Sigmoid colon (tissue), 4 donors: ENCODE results near the gene GAREM1.
A peak's percentile ranks its signal among the peaks of the same experiment; 100 is the strongest.

Experiments
- EP300 ChIP-seq, 4 donors: sonication (generic); formaldehyde crosslinking; IDR thresholded peaks; one replicate each; pipeline ENCODE4 v1.6.1; 2017; ENCODE audit warnings: antibody characterized with exemption in 4 of 4
- POLR2A ChIP-seq, 2 donors: fragments of 450-650 bp; IDR thresholded peaks; one replicate each; pipeline ENCODE4 v1.6.1; 2016; ENCODE audit warnings: antibody characterized with exemption in 2 of 2, mild to moderate bottlenecking in 2 of 2, moderate library complexity in 2 of 2
- TF ChIP-seq, protein P1 (sequence below), 4 experiments: fragments of 450-650 bp in 3 of 4; fragments of 200-600 bp in 1 of 4; IDR thresholded peaks; one replicate each; pipeline ENCODE4 v1.5.1; 2016 to 2019; ENCODE audit warnings: antibody characterized with exemption in 4 of 4, mild to moderate bottlenecking in 3 of 4, moderate library complexity in 2 of 4

DNA sequence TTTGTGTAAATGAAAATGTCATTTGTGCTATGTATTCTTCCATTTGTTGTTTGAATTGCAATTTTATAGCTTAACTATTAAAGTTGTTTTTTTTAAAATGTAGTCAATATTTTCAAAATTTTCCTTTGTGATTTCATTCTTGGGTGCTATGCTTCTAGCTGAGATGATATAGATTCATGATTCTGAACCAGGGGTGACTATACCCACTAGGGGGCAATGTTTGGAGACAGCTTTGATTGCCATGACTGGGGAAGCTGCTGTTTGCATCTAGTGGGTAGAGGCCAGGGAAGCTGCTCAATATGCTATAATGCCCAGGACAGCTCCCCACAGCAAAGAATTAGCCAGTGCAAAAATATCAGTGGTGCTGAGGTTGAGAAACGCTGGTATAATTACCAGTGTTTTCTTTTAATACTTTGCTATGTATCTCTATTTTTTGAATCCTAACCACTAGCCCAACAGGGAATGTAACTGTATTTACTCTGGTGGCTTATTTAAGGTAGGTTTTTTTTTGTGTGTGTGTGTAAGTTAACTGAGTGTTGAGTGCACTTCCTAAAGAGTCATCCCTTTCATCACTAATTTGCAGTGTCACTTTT lies 181.1 kb downstream of the GAREM1 start:
- no peak for TF ChIP-seq POLR2A (IDR thresholded peaks at IDR 0.05)
- no peak for TF ChIP-seq EP300 (IDR thresholded peaks at IDR 0.05)
- TF ChIP-seq, protein P1, sequence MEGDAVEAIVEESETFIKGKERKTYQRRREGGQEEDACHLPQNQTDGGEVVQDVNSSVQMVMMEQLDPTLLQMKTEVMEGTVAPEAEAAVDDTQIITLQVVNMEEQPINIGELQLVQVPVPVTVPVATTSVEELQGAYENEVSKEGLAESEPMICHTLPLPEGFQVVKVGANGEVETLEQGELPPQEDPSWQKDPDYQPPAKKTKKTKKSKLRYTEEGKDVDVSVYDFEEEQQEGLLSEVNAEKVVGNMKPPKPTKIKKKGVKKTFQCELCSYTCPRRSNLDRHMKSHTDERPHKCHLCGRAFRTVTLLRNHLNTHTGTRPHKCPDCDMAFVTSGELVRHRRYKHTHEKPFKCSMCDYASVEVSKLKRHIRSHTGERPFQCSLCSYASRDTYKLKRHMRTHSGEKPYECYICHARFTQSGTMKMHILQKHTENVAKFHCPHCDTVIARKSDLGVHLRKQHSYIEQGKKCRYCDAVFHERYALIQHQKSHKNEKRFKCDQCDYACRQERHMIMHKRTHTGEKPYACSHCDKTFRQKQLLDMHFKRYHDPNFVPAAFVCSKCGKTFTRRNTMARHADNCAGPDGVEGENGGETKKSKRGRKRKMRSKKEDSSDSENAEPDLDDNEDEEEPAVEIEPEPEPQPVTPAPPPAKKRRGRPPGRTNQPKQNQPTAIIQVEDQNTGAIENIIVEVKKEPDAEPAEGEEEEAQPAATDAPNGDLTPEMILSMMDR (IDR thresholded peaks at IDR 0.05), result peak in 3 of 4 experiments; percentile 38 to 66 (median 55)
